ENCODE measurements around the gene PSMB8. TPM values are rescaled to one million over a fixed set of nuclear protein-coding genes. Genes with fewer than 3 reads are reported as not detected.

Gene PSMB8
- total RNA-seq, 2 experiments from 2014 or later: 370 to 371 TPM

DNA sequence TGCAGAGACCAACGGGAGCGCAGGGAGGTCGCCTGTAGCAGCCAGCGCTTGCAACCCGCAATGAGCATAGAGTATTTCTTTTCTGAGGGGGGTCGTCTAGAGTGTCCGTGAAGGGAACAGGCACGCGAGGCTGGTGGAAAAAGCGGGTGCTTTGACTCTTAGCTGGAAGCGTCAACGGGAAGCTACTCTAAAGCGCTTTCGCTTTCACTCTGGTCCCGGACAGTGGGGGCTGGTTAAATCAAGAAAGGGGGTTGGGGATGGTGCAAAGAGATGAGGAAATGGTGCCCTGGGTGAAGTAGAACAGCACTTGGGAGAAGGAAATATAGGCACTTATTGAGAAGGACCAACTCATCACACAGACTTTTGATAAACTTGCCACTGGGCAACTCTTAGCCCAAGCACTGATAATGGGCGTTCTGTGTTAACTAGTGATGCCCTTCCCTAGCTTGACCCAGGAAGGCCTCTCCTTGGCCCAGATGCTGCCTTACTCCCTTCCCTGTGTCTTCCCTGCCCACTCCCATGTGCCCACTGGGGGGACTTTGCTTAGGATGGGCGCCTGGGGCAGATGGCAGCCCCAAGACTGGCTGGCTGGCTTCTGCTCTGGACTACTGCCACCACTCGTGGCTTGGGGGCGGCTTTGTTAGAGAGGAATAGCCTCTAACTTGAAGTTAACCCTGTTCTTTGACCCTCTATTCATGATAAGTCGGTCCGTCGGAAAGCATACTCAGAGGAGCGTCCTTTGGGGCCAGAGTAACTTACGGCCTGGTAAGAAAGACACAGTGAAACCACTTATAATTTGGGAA is 10.7 kb upstream of the PSMB8 start:
- Mint-ChIP-seq H3K36me3 (ENCODE audit: low read depth) (peaks cover 80% of the 10 kb centered on the region), H3K9me3 (no peaks in the 10 kb centered on the region), H3K27me3 (no peaks in the 10 kb centered on the region), H3K4me3 (peak overlapping the region; percentile 94), H3K4me1 (ENCODE audit: low read depth) (peaks cover 55% of the 10 kb centered on the region), H3K27ac (peak overlapping the region; percentile 100)
- TF ChIP-seq, protein P1, sequence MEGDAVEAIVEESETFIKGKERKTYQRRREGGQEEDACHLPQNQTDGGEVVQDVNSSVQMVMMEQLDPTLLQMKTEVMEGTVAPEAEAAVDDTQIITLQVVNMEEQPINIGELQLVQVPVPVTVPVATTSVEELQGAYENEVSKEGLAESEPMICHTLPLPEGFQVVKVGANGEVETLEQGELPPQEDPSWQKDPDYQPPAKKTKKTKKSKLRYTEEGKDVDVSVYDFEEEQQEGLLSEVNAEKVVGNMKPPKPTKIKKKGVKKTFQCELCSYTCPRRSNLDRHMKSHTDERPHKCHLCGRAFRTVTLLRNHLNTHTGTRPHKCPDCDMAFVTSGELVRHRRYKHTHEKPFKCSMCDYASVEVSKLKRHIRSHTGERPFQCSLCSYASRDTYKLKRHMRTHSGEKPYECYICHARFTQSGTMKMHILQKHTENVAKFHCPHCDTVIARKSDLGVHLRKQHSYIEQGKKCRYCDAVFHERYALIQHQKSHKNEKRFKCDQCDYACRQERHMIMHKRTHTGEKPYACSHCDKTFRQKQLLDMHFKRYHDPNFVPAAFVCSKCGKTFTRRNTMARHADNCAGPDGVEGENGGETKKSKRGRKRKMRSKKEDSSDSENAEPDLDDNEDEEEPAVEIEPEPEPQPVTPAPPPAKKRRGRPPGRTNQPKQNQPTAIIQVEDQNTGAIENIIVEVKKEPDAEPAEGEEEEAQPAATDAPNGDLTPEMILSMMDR (IDR thresholded peaks at IDR 0.05): no peak
- POLR2A ChIA-PET: interaction anchor here (0.6 to 8.1 kb wide), 13 partner anchors 10 to 1015 kb away, joined by 3 to 458 read pairs (median 4); partner anchors contain the start of genes BRD2, PSMB8 and TAP2
- intact Hi-C loops (cut with micrococcal nuclease): no loop called here
- ATAC-seq (peak; percentile 28), DNase-seq (peak; percentile 74)
- CTCF ChIA-PET: interaction anchor here (1.0 to 12.3 kb wide), 12 partner anchors 10 to 130 kb away, joined by 3 to 400 read pairs (median 6); partner anchors contain the start of genes HLA-DMA, PSMB8 and TAP2

DNA sequence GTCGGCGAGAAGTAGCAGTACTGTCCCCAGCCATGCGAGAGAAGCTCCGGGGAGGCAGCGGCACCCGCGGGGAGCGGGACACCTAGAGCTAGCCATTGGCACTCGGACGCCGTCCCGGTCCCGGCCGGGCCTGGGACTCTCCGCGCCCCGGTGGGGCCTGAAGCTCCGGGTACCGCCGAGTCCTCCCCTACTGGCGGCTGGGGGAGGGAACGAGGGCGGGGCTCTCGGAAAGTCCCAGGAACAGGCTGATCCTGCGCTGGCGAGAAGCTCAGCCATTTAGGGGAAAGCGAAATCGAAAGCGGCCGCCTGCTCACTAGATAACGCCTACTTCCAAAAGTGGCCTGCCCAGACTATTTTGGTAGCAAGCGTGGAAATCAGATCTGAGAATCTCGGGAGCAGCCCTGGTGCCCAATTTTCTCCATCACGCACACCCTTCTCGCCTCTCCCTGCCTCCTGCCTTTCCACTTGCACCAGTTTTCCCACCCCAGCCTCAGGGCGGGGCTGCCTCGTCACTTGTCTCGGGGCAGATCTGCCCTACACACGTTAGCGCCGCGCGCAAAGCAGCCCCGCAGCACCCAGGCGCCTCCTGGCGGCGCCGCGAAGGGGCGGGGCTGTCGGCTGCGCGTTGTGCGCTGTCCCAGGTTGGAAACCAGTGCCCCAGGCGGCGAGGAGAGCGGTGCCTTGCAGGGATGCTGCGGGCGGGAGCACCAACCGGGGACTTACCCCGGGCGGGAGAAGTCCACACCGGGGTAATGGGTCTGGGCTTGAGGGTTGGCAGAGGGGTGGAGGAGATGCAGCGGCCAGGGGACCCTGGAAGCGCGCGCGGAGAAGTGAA is 9.9 kb upstream of the PSMB8 start, which contains the start of the genes PSMB9 and TAP1:
TSS of gene PSMB9 (plus strand) at position 652 of the 835 bp plus-strand sequence. CDS start at position 690, 38 bp downstream.
TSS of gene TAP1 (minus strand) at position 164 of the 835 bp plus-strand sequence. CDS start at position 96, 68 bp downstream.
- Mint-ChIP-seq H3K36me3 (ENCODE audit: low read depth) (peaks cover 78% of the 10 kb centered on the region), H3K27me3 (no peaks in the 10 kb centered on the region), H3K9me3 (no peaks in the 10 kb centered on the region), H3K4me1 (ENCODE audit: low read depth) (peaks cover 52% of the 10 kb centered on the region), H3K27ac (peak within 1 kb of the TSS; percentile 100), H3K4me3 (peak within 1 kb of the TSS; percentile 94)
- intact Hi-C loops (cut with micrococcal nuclease): loop anchor here (1.0 to 2.0 kb wide), 2 partner anchors 13 to 15 kb away; partner anchors contain the start of gene TAP2
- POLR2A ChIA-PET: interaction anchor here (0.5 to 8.1 kb wide), 21 partner anchors 11 to 1313 kb away, joined by 3 to 458 read pairs (median 3); partner anchors contain the start of genes BRD2, DDX39B, GPSM3 and PSMB8
- ATAC-seq: peak; percentile 84
- CTCF ChIA-PET: interaction anchor here (0.7 to 12.3 kb wide), 12 partner anchors 11 to 131 kb away, joined by 3 to 400 read pairs (median 4); partner anchors contain the start of genes HLA-DMA, PSMB8 and TAP2
- TF ChIP-seq, protein P1 (IDR thresholded peaks at IDR 0.05): peak; percentile 67
- DNase-seq: peak; percentile 99

DNA sequence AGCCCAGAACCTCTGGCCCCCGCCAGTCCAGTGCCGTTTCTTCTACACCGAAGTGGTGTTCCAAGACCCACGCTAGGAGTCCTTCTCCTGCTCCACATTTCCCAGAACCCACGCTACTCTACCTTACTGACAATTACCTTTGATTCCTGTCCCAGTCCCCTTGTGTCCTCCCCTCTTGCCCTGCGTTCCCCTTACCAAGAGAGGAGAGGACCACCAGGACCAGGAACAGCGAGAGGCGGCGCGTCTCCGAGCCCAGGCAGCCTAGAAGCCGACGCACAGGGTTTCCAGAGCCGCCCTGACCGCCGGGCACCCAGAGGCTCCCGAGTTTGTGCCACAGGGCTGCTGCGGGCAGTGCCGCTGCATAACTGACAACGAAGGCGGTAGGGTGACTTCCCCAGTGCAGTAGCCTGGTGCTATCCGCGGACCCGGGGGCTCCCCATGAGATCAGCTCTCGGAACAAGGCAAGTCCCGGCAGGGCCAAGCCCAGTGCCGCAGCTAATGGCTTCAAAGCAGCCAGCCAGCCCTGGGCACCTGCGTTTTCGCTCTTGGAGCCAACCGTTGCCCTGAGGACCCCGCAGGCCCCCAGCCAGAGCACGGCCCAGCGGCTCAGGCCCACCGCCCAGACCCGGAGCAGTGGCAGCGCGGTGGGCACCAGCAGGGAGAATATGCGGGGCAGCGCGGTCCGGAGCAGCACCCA is 9.1 kb upstream of the PSMB8 start:
- TF ChIP-seq, protein P1 (IDR thresholded peaks at IDR 0.05): no peak
- ATAC-seq: peak; percentile 42
- H3K36me3 Mint-ChIP-seq (ENCODE audit: low read depth): peaks cover 79% of the 10 kb centered on the region
- intact Hi-C loops (cut with micrococcal nuclease): loop anchor here (1.0 to 2.0 kb wide), 2 partner anchors 14 to 15 kb away; partner anchors contain the start of gene TAP2
- peak overlapping the region; percentile 98 for H3K27ac Mint-ChIP-seq
- H3K9me3 Mint-ChIP-seq: no peaks in the 10 kb centered on the region
- DNase-seq: peak; percentile 84
- ChIA-PET CTCF (interaction anchor here (0.7 to 12.3 kb wide), 10 partner anchors 11 to 132 kb away, joined by 3 to 400 read pairs (median 4); partner anchors contain the start of genes HLA-DMA, PSMB8 and TAP2), POLR2A (interaction anchor here (0.7 to 8.1 kb wide), 17 partner anchors 11 to 1312 kb away, joined by 3 to 458 read pairs (median 3); partner anchors contain the start of genes BRD2, DDX39B, GPSM3 and PSMB8)
- peak overlapping the region; percentile 94 for H3K4me3 Mint-ChIP-seq
- H3K4me1 Mint-ChIP-seq (ENCODE audit: low read depth): peaks cover 53% of the 10 kb centered on the region
- H3K27me3 Mint-ChIP-seq: no peaks in the 10 kb centered on the region
